B cell (primary cell): ENCODE results near the gene TNFAIP8L2. TPM values are rescaled to one million over a fixed set of nuclear protein-coding genes. Genes with fewer than 3 reads are reported as not detected.

Experiments
- ATAC-seq: fragments of 200-7000 bp; cut with Tn5 transposase; one replicate; pipeline ENCODE4 v1.10.0; 2021; ENCODE audit warnings: low read depth, mild to moderate bottlenecking, moderate number of reproducible peaks, moderate library complexity
- CTCF ChIA-PET: fragments of 350-600 bp; sonication (Branson Sonifier 250); formaldehyde crosslinking; loops from one replicate; lab custom pipeline; 2021; ENCODE audit warnings: antibody characterized with exemption, inconsistent platforms; lab: Charles Lee
- POLR2A ChIA-PET: fragments of 350-600 bp; sonication (Branson Sonifier 250); formaldehyde crosslinking; loops from one replicate; lab custom pipeline; 2021; ENCODE audit warnings: antibody characterized with exemption; lab: Charles Lee
- DNase-seq: peaks from one replicate; pipeline ENCODE4 v3.0.0; 2013
- H2AFZ ChIP-seq: 2 replicates; pipeline ENCODE4 v1.6.1; 2012; ENCODE audit warnings: mild to moderate bottlenecking, low read depth, low read length; ENCODE audit not compliant: insufficient read depth, poor library complexity, severe bottlenecking
- H3K27ac ChIP-seq, 2 donors: 1 replicate in 1 of 2; 2 replicates in 1 of 2; pipeline ENCODE4 v1.5.1; 2012 to 2013; ENCODE audit warnings: low read length in 2 of 2, mild to moderate bottlenecking in 2 of 2, moderate library complexity in 1 of 2
- H3K27me3 ChIP-seq, 4 experiments: fragments of 200-600 bp in 1 of 4; sonication (generic) in 1 of 4; replicated peaks in 1 of 4; 1 replicate in 2 of 4; 2 replicates in 2 of 4; pipeline versions ENCODE4 v1.6.1 to v1.7.0; 2013 to 2016; ENCODE audit warnings: low read length in 3 of 4, mild to moderate bottlenecking in 2 of 4, mixed read lengths in 1 of 4, moderate library complexity in 1 of 4; ENCODE audit not compliant: insufficient read depth in 4 of 4, control insufficient read depth in 3 of 4; ENCODE audit errors: control extremely low read depth in 1 of 4
- H3K36me3 ChIP-seq, 2 experiments: replicated peaks in 1 of 2; 1 replicate in 1 of 2; 2 replicates in 1 of 2; pipeline versions ENCODE4 v1.6.1 to v1.7.1; 2013; ENCODE audit warnings: low read length in 1 of 2; ENCODE audit not compliant: insufficient read depth in 2 of 2, control insufficient read depth in 1 of 2; ENCODE audit errors: control extremely low read depth in 1 of 2, extremely low read depth in 1 of 2
- H3K4me1 ChIP-seq, 2 donors: fragments of 200-600 bp in 1 of 2; sonication (generic) in 1 of 2; 1 replicate in 1 of 2; 2 replicates in 1 of 2; pipeline versions ENCODE4 v1.5.1 to v1.6.1; 2013 to 2017; ENCODE audit warnings: low read length in 2 of 2; ENCODE audit not compliant: control insufficient read depth in 2 of 2, insufficient read depth in 2 of 2
- H3K4me2 ChIP-seq: replicated peaks from 2 replicates; pipeline ENCODE3; 2012; ENCODE audit warnings: mild to moderate bottlenecking, low read depth, low read length; ENCODE audit not compliant: poor library complexity, severe bottlenecking
- H3K4me3 ChIP-seq, 5 experiments: fragments of 200-600 bp in 1 of 5; sonication (generic) in 1 of 5; 1 replicate in 3 of 5; 2 replicates in 2 of 5; pipeline versions ENCODE4 v1.5.1 to v1.7.0; 2011 to 2016; ENCODE audit warnings: low read length in 4 of 5, mild to moderate bottlenecking in 4 of 5, low read depth in 2 of 5, control low read depth in 1 of 5, moderate library complexity in 1 of 5; ENCODE audit not compliant: insufficient read depth in 1 of 5; ENCODE audit errors: control extremely low read depth in 1 of 5, extremely low read depth in 1 of 5
- H3K79me2 ChIP-seq: fragments of 200-600 bp; sonication (generic); one replicate; pipeline ENCODE4 v1.6.0; 2016; ENCODE audit warnings: low read length; ENCODE audit not compliant: control insufficient read depth, insufficient read depth
- H3K9ac ChIP-seq: fragments of 200-600 bp; sonication (generic); 2 replicates; pipeline ENCODE4 v1.6.1; 2017; ENCODE audit warnings: mild to moderate bottlenecking, low read length, moderate library complexity
- H3K9me3 ChIP-seq, 3 donors: one replicate each; pipeline versions ENCODE4 v1.6.1 to v1.7.1; 2013; ENCODE audit warnings: low read length in 2 of 3; ENCODE audit not compliant: control insufficient read depth in 2 of 3, insufficient read depth in 1 of 3; ENCODE audit errors: control extremely low read depth in 1 of 3
- H4K20me1 ChIP-seq: 2 replicates; pipeline ENCODE4 v1.6.0; 2012; ENCODE audit warnings: mild to moderate bottlenecking, low read length; ENCODE audit not compliant: insufficient read depth, control insufficient read depth, poor library complexity, severe bottlenecking
- H3K27ac Mint-ChIP-seq: one replicate; pipeline ENCODE4 v1.8.0; 2021; ENCODE audit warnings: mixed read lengths
- H3K27me3 Mint-ChIP-seq: one replicate; pipeline ENCODE4 v1.8.0; 2021; ENCODE audit warnings: mixed read lengths
- H3K4me1 Mint-ChIP-seq: one replicate; pipeline ENCODE4 v1.8.0; 2021; ENCODE audit warnings: mixed read lengths
- H3K4me3 Mint-ChIP-seq: one replicate; pipeline ENCODE4 v1.8.0; 2021; ENCODE audit warnings: mixed read lengths
- H3K9me3 Mint-ChIP-seq: one replicate; pipeline ENCODE4 v1.8.0; 2022; ENCODE audit warnings: mixed read lengths; ENCODE audit not compliant: insufficient read depth
- CTCF ChIP-seq: fragments of 200-600 bp; IDR thresholded peaks from one replicate; pipeline ENCODE4 v1.8.0; 2022; ENCODE audit warnings: antibody characterized with exemption, mild to moderate bottlenecking
- EZH2 ChIP-seq: IDR thresholded peaks from 2 replicates; pipeline ENCODE4 v1.6.1; 2012; ENCODE audit warnings: borderline replicate concordance, low read depth, mild to moderate bottlenecking, moderate library complexity, low read length; ENCODE audit not compliant: insufficient read depth, poor library complexity, severe bottlenecking
- WGBS: methylation state at CpG from one replicate; pipeline ENCODE4 v1.1.5; 2013; ENCODE audit warnings: missing lambda C conversion rate; ENCODE audit not compliant: insufficient coverage; 5-methylcytosine and 5-hydroxymethylcytosine counted together
- intact Hi-C: fragments of 100-400 bp; cut with micrococcal nuclease; formaldehyde crosslinking; loops from one replicate; pipeline ENCODE4 v1.10.0; 2022
- polyA plus RNA-seq: library from polyadenylated mRNA; depleted of rRNA; stranded (reverse); fragments of >200 nt; gene quantifications from 2 replicates; pipeline ENCODE4 v1.2.3, GENCODE V29; 2012
- total RNA-seq, 2 donors: library from RNA; stranded (reverse); fragments of 120-200 nt in 1 of 2; gene quantifications; 1 replicate in 1 of 2; 2 replicates in 1 of 2; pipeline versions ENCODE4 v1.2.3 to v1.2.4, GENCODE V29; 2013 to 2022

The TNFAIP8L2 gene
- total and polyA plus RNA-seq, 2 donors (not counting 1 experiment from before 2014, with no cell fraction given) = 9.1 to 14.9 TPM

- peaks cover 0 to 8% (median 0%) of the 10 kb centered on the region in 3 donors for H3K9me3 ChIP-seq
- peaks cover 15 to 19% of the 10 kb centered on the region in 2 donors for H3K4me1 ChIP-seq
- peaks cover 23% of the 10 kb centered on the region for H3K4me1 Mint-ChIP-seq
- intact Hi-C loops = loop anchor here (2.0 kb wide), 1 partner anchor 76 kb away; the partner anchor contains the start of gene GABPB2
- no peaks in the 10 kb centered on the region for H3K9me3 Mint-ChIP-seq
- TF ChIP-seq CTCF = no peak
- TF ChIP-seq EZH2 = no peak
- peak overlapping the region; percentile 94 for H3K4me3 Mint-ChIP-seq
- DNase-seq (no peak), ATAC-seq (no peak)
- H3K79me2 ChIP-seq = no peaks in the 10 kb centered on the region
- H2AFZ ChIP-seq = peak overlapping the region; percentile 99
- H3K4me2 ChIP-seq = peak overlapping the region; percentile 98
- ChIA-PET POLR2A (no interaction called here), CTCF (interaction anchor here (1.2 to 2.2 kb wide), 3 partner anchors 10 to 76 kb away, joined by 3 to 12 read pairs (median 12); partner anchors contain the start of genes GABPB2 and TNFAIP8L2)
- peaks cover 9% of the 10 kb centered on the region for H3K27me3 Mint-ChIP-seq
- H3K27ac ChIP-seq = no peak overlapping the region
- no peak overlapping the region for H3K27ac Mint-ChIP-seq
- 0% methylated on average over 1 of the region's 7 CpGs for WGBS
- no peaks in the 10 kb centered on the region for H4K20me1 ChIP-seq
- H3K9ac ChIP-seq = peak overlapping the region; percentile 85
- peak overlapping the region; percentile 59 to 86 (median 84) for H3K4me3 ChIP-seq
- H3K36me3 ChIP-seq = no peaks in the 10 kb centered on the region
- H3K27me3 ChIP-seq = peaks cover 0 to 20% (median 8%) of the 10 kb centered on the region in 4 experiments
Measured at GRCh38 chr1:151147132-151147503, 9.3 kb upstream of the TNFAIP8L2 start.

GRCh38 chr1:151147665-151148064 lies 8.8 kb upstream of the TNFAIP8L2 start:
- Histone ChIP-seq H3K4me1 (peaks cover 15 to 16% of the 10 kb centered on the region in 2 donors), H3K4me2 (no peak overlapping the region), H4K20me1 (no peaks in the 10 kb centered on the region), H3K36me3 (no peaks in the 10 kb centered on the region), H3K79me2 (no peaks in the 10 kb centered on the region), H3K9me3 (peaks cover 0 to 8% (median 0%) of the 10 kb centered on the region in 3 donors), H3K27ac (no peak overlapping the region), H2AFZ (peak overlapping the region; percentile 99), H3K4me3 (no peak overlapping the region), H3K9ac (no peak overlapping the region), H3K27me3 (peaks cover 0 to 20% (median 8%) of the 10 kb centered on the region in 4 experiments)
- Mint-ChIP-seq H3K27ac (no peak overlapping the region), H3K4me3 (peak overlapping the region; percentile 94), H3K27me3 (peaks cover 9% of the 10 kb centered on the region), H3K9me3 (no peaks in the 10 kb centered on the region), H3K4me1 (peaks cover 20% of the 10 kb centered on the region)
- ChIA-PET POLR2A (no interaction called here), CTCF (interaction anchor here (1.9 to 2.2 kb wide), 2 partner anchors 9 to 48 kb away, joined by 12 read pairs; partner anchors contain the start of gene TNFAIP8L2)
- no CpG with 5 or more reads among the region's 2 CpGs for WGBS
- ATAC-seq = no peak
- intact Hi-C loops = loop anchor here (2.0 kb wide), 1 partner anchor 77 kb away; the partner anchor contains the start of gene GABPB2
- TF ChIP-seq EZH2 = no peak
- DNase-seq = no peak
